Activated CD8-positive, alpha-beta T cell treated with anti-CD3 and anti-CD28 coated beads, Interleukin-2, amount 10 ng/mL, durations not matched to agents 7 days and 5 days (primary cell): ENCODE data around the gene ZBTB7C. TPM values are rescaled to one million over a fixed set of nuclear protein-coding genes. Genes with fewer than 3 reads are reported as not detected.

ENCODE experiments used
- ATAC-seq: fragments of 150-1000 bp; cut with Tn5 transposase; one replicate; pipeline ENCODE4 v1.10.0; 2021; ENCODE audit warnings: moderate library complexity
- CTCF ChIA-PET: fragments of 350-600 bp; sonication (Branson Sonifier 250); formaldehyde crosslinking; loops from one replicate; lab custom pipeline; 2021; ENCODE audit warnings: antibody characterized with exemption; lab: Charles Lee
- POLR2A ChIA-PET: fragments of 350-600 bp; sonication (Branson Sonifier 250); formaldehyde crosslinking; loops from one replicate; lab custom pipeline; 2021; ENCODE audit warnings: antibody characterized with exemption; lab: Charles Lee
- DNase-seq: peaks from one replicate; pipeline ENCODE4 v3.0.0-alpha.2; 2020
- H3K27ac Mint-ChIP-seq: one replicate; pipeline ENCODE4 v1.8.0; 2021; ENCODE audit warnings: mild to moderate bottlenecking, mixed read lengths
- H3K27me3 Mint-ChIP-seq: one replicate; pipeline ENCODE4 v1.8.0; 2021; ENCODE audit warnings: low read depth, mixed read lengths
- H3K36me3 Mint-ChIP-seq: one replicate; pipeline ENCODE4 v1.8.0; 2021; ENCODE audit warnings: low read depth, mixed read lengths
- H3K4me1 Mint-ChIP-seq: one replicate; pipeline ENCODE4 v1.8.0; 2021; ENCODE audit warnings: low read depth, mixed read lengths
- H3K4me3 Mint-ChIP-seq: one replicate; pipeline ENCODE4 v1.8.0; 2021; ENCODE audit warnings: mild to moderate bottlenecking, mixed read lengths
- H3K9me3 Mint-ChIP-seq: one replicate; pipeline ENCODE4 v1.8.0; 2022; ENCODE audit warnings: mixed read lengths; ENCODE audit not compliant: insufficient read depth
- total RNA-seq, 2 experiments: library from RNA; stranded (reverse); gene quantifications; one replicate each; pipeline ENCODE4 v1.2.3, GENCODE V29; 2021

The ZBTB7C gene
- total RNA-seq, 2 experiments from 2014 or later = not detected

- Mint-ChIP-seq H3K27me3 (no peaks in the 10 kb centered on the region), H3K36me3 (no peaks in the 10 kb centered on the region), H3K4me3 (no peak overlapping the region), H3K9me3 (no peaks in the 10 kb centered on the region), H3K4me1 (no peaks in the 10 kb centered on the region), H3K27ac (no peak overlapping the region)
- DNase-seq = no peak
- ATAC-seq = no peak
- CTCF ChIA-PET = interaction anchor here (2.2 kb wide), 1 partner anchor 410 kb away, joined by 8 read pairs; no protein-coding TSS in a partner anchor
- POLR2A ChIA-PET = no interaction called here
These were observed 374.3 kb downstream of the ZBTB7C start for GRCh38 chr18:48034651-48035555.

- ChIA-PET POLR2A (no interaction called here), CTCF (interaction anchor here (0.7 to 2.2 kb wide), 2 partner anchors 285 to 411 kb away, joined by 3 to 8 read pairs; no protein-coding TSS in a partner anchor)
- Mint-ChIP-seq H3K4me1 (no peaks in the 10 kb centered on the region), H3K36me3 (no peaks in the 10 kb centered on the region), H3K4me3 (no peak overlapping the region), H3K9me3 (no peaks in the 10 kb centered on the region), H3K27me3 (no peaks in the 10 kb centered on the region), H3K27ac (no peak overlapping the region)
- DNase-seq = no peak
- ATAC-seq = no peak
These were observed 375.2 kb downstream of the ZBTB7C start for GRCh38 chr18:48033790-48034650.

- ChIA-PET CTCF (interaction anchor here (0.7 to 2.2 kb wide), 2 partner anchors 284 to 412 kb away, joined by 3 to 8 read pairs; no protein-coding TSS in a partner anchor), POLR2A (no interaction called here)
- ATAC-seq (no peak), DNase-seq (no peak)
- H3K4me3 Mint-ChIP-seq = no peak overlapping the region
- H3K36me3 Mint-ChIP-seq = no peaks in the 10 kb centered on the region
- H3K9me3 Mint-ChIP-seq = no peaks in the 10 kb centered on the region
- no peak overlapping the region for H3K27ac Mint-ChIP-seq
- H3K4me1 Mint-ChIP-seq = no peaks in the 10 kb centered on the region
- H3K27me3 Mint-ChIP-seq = no peaks in the 10 kb centered on the region
These were observed 376.1 kb downstream of the ZBTB7C start for GRCh38 chr18:48032876-48033789.

GRCh38 chr18:48031641-48032040 lies 377.5 kb downstream of the ZBTB7C start:
- POLR2A ChIA-PET = no interaction called here
- no peak for ATAC-seq
- no peak overlapping the region for H3K27ac Mint-ChIP-seq
- H3K4me3 Mint-ChIP-seq = no peak overlapping the region
- H3K9me3 Mint-ChIP-seq = no peaks in the 10 kb centered on the region
- no peaks in the 10 kb centered on the region for H3K27me3 Mint-ChIP-seq
- no peaks in the 10 kb centered on the region for H3K4me1 Mint-ChIP-seq
- CTCF ChIA-PET = interaction anchor here (0.7 to 1.2 kb wide), 2 partner anchors 15 to 130 kb away, joined by 3 read pairs; no protein-coding TSS in a partner anchor
- DNase-seq = no peak
- H3K36me3 Mint-ChIP-seq = no peaks in the 10 kb centered on the region

GRCh38 chr18:48030616-48031480 lies 378.3 kb downstream of the ZBTB7C start:
- DNase-seq (peak; percentile 35), ATAC-seq (no peak)
- Mint-ChIP-seq H3K4me3 (no peak overlapping the region), H3K36me3 (no peaks in the 10 kb centered on the region), H3K27ac (no peak overlapping the region), H3K27me3 (no peaks in the 10 kb centered on the region), H3K9me3 (no peaks in the 10 kb centered on the region), H3K4me1 (no peaks in the 10 kb centered on the region)
- ChIA-PET POLR2A (no interaction called here), CTCF (interaction anchor here (1.0 to 1.5 kb wide), 7 partner anchors 15 to 418 kb away, joined by 3 to 8 read pairs (median 3); no protein-coding TSS in a partner anchor)

- DNase-seq (no peak), ATAC-seq (no peak)
- ChIA-PET CTCF (interaction anchor here (1.0 to 1.5 kb wide), 4 partner anchors 18 to 418 kb away, joined by 3 to 8 read pairs (median 4); no protein-coding TSS in a partner anchor), POLR2A (no interaction called here)
- no peaks in the 10 kb centered on the region for H3K4me1 Mint-ChIP-seq
- no peaks in the 10 kb centered on the region for H3K9me3 Mint-ChIP-seq
- H3K4me3 Mint-ChIP-seq = no peak overlapping the region
- no peaks in the 10 kb centered on the region for H3K36me3 Mint-ChIP-seq
- H3K27me3 Mint-ChIP-seq = no peaks in the 10 kb centered on the region
- no peak overlapping the region for H3K27ac Mint-ChIP-seq
These were observed 379.7 kb downstream of the ZBTB7C start for GRCh38 chr18:48029296-48029986.

- Mint-ChIP-seq H3K27ac (no peak overlapping the region), H3K4me1 (no peaks in the 10 kb centered on the region), H3K4me3 (no peak overlapping the region), H3K36me3 (no peaks in the 10 kb centered on the region), H3K9me3 (no peaks in the 10 kb centered on the region), H3K27me3 (no peaks in the 10 kb centered on the region)
- CTCF ChIA-PET = interaction anchor here (0.9 kb wide), 1 partner anchor 76 kb away, joined by 3 read pairs; no protein-coding TSS in a partner anchor
- DNase-seq = no peak
- ATAC-seq = no peak
- POLR2A ChIA-PET = no interaction called here
These were observed 380.5 kb downstream of the ZBTB7C start for GRCh38 chr18:48028696-48029095.

- Mint-ChIP-seq H3K4me3 (no peak overlapping the region), H3K4me1 (no peaks in the 10 kb centered on the region), H3K9me3 (no peaks in the 10 kb centered on the region), H3K36me3 (no peaks in the 10 kb centered on the region), H3K27me3 (no peaks in the 10 kb centered on the region), H3K27ac (no peak overlapping the region)
- CTCF ChIA-PET = interaction anchor here (0.9 kb wide), 1 partner anchor 77 kb away, joined by 3 read pairs; no protein-coding TSS in a partner anchor
- POLR2A ChIA-PET = no interaction called here
- ATAC-seq (no peak), DNase-seq (no peak)
These were observed 381.1 kb downstream of the ZBTB7C start for GRCh38 chr18:48028081-48028480.

GRCh38 chr18:48027401-48027963 lies 381.7 kb downstream of the ZBTB7C start:
- no peaks in the 10 kb centered on the region for H3K36me3 Mint-ChIP-seq
- no peaks in the 10 kb centered on the region for H3K9me3 Mint-ChIP-seq
- H3K4me3 Mint-ChIP-seq = no peak overlapping the region
- POLR2A ChIA-PET = no interaction called here
- CTCF ChIA-PET = no interaction called here
- H3K4me1 Mint-ChIP-seq = peaks cover 1% of the 10 kb centered on the region
- peaks cover 2% of the 10 kb centered on the region for H3K27me3 Mint-ChIP-seq
- ATAC-seq (no peak), DNase-seq (no peak)
- no peak overlapping the region for H3K27ac Mint-ChIP-seq
